ENCODE measurements around the gene RANBP1.

GRCh38 chr22:20136603-20136873 lies 20.6 kb downstream of the RANBP1 start:
- TF ChIP-seq CTCF (IDR thresholded peaks at IDR 0.05; ENCODE audit: borderline replicate concordance, extremely low read depth, low read length, poor library complexity, severe bottlenecking) (no peak), EZH2 (IDR thresholded peaks at IDR 0.05; ENCODE audit: borderline replicate concordance, low read depth, low read length, severe bottlenecking) (no peak)
